HEK293 (cell line): ENCODE results near the gene PPT2.

Source experiments
- BCL11A ChIP-seq: fragments of 450-650 bp; formaldehyde crosslinking; IDR thresholded peaks from 2 replicates; pipeline ENCODE4 v1.5.1; 2016; ENCODE audit warnings: low read depth, missing biosample characterization, missing genetic modification characterization
- BCL11B ChIP-seq: fragments of 450-650 bp; formaldehyde crosslinking; IDR thresholded peaks from 2 replicates; pipeline ENCODE4 v1.5.1; 2016; ENCODE audit warnings: low read depth, missing biosample characterization, missing genetic modification characterization
- GLI4 ChIP-seq: fragments of 450-650 bp; formaldehyde crosslinking; IDR thresholded peaks from 2 replicates; pipeline ENCODE4 v1.5.1; 2016; ENCODE audit warnings: missing biosample characterization, missing genetic modification characterization
- HOXD13 ChIP-seq: sonication (generic); formaldehyde crosslinking; IDR thresholded peaks from 2 replicates; pipeline ENCODE4 v1.8.0; 2022; ENCODE audit warnings: missing genetic modification reagents, borderline replicate concordance
- IKZF3 ChIP-seq: fragments of 450-650 bp; IDR thresholded peaks from 2 replicates; pipeline ENCODE4 v1.5.0; 2018; ENCODE audit warnings: missing biosample characterization, mild to moderate bottlenecking, missing genetic modification characterization, moderate library complexity
- KLF9 ChIP-seq: fragments of 450-650 bp; formaldehyde crosslinking; IDR thresholded peaks from 2 replicates; pipeline ENCODE4 v1.5.1; 2016; ENCODE audit warnings: missing biosample characterization, missing genetic modification characterization, low read depth
- SCRT2 ChIP-seq: fragments of 450-650 bp; formaldehyde crosslinking; IDR thresholded peaks from 2 replicates; pipeline ENCODE4 v1.5.1; 2016; ENCODE audit warnings: missing biosample characterization, missing genetic modification characterization
- SP7 ChIP-seq: fragments of 450-650 bp; formaldehyde crosslinking; IDR thresholded peaks from 2 replicates; pipeline ENCODE4 v1.5.1; 2016; ENCODE audit warnings: missing biosample characterization, missing genetic modification characterization
- ZBTB10 ChIP-seq: fragments of 450-650 bp; formaldehyde crosslinking; IDR thresholded peaks from 2 replicates; pipeline ENCODE4 v1.5.1; 2016; ENCODE audit warnings: missing biosample characterization, missing genetic modification characterization
- ZBTB17 ChIP-seq: fragments of 450-650 bp; formaldehyde crosslinking; IDR thresholded peaks from 2 replicates; pipeline ENCODE4 v1.5.1; 2016; ENCODE audit warnings: missing biosample characterization, missing genetic modification characterization
- ZBTB20 ChIP-seq: fragments of 450-650 bp; formaldehyde crosslinking; IDR thresholded peaks from 2 replicates; pipeline ENCODE4 v1.5.1; 2016; ENCODE audit warnings: missing biosample characterization, missing genetic modification characterization
- ZBTB7A ChIP-seq: fragments of 450-650 bp; formaldehyde crosslinking; IDR thresholded peaks from 2 replicates; pipeline ENCODE4 v1.5.1; 2016; ENCODE audit warnings: low read depth, missing biosample characterization, missing genetic modification characterization
- ZFP69B ChIP-seq: fragments of 450-650 bp; formaldehyde crosslinking; IDR thresholded peaks from 2 replicates; pipeline ENCODE4 v1.5.1; 2016; ENCODE audit warnings: missing biosample characterization, missing genetic modification characterization
- ZIC2 ChIP-seq: fragments of 450-650 bp; formaldehyde crosslinking; IDR thresholded peaks from 2 replicates; pipeline ENCODE4 v1.5.1; 2016; ENCODE audit warnings: missing biosample characterization, missing genetic modification characterization
- ZNF121 ChIP-seq: fragments of 450-650 bp; formaldehyde crosslinking; IDR thresholded peaks from 2 replicates; pipeline ENCODE4 v1.5.1; 2016; ENCODE audit warnings: missing biosample characterization, missing genetic modification characterization
- ZNF24 ChIP-seq: fragments of 450-650 bp; formaldehyde crosslinking; IDR thresholded peaks from 2 replicates; pipeline ENCODE4 v1.5.1; 2016; ENCODE audit warnings: missing biosample characterization, missing genetic modification characterization
- ZNF624 ChIP-seq: fragments of 450-650 bp; formaldehyde crosslinking; IDR thresholded peaks from 2 replicates; pipeline ENCODE4 v1.5.1; 2017; ENCODE audit warnings: missing biosample characterization, missing genetic modification characterization
- ZNF639 ChIP-seq: fragments of 450-650 bp; formaldehyde crosslinking; IDR thresholded peaks from 2 replicates; pipeline ENCODE4 v1.5.1; 2016; ENCODE audit warnings: missing biosample characterization, missing genetic modification characterization
- ZNF645 ChIP-seq: fragments of 450-650 bp; formaldehyde crosslinking; IDR thresholded peaks from 2 replicates; pipeline ENCODE4; 2016; ENCODE audit warnings: missing biosample characterization, missing genetic modification characterization
- ZNF677 ChIP-seq: fragments of 450-650 bp; IDR thresholded peaks from 2 replicates; pipeline ENCODE4 v1.5.0; 2018; ENCODE audit warnings: missing biosample characterization, mild to moderate bottlenecking, missing genetic modification characterization, moderate library complexity
- ZNF768 ChIP-seq: fragments of 450-650 bp; formaldehyde crosslinking; IDR thresholded peaks from 2 replicates; pipeline ENCODE4 v1.5.1; 2018; ENCODE audit warnings: missing biosample characterization, mild to moderate bottlenecking, missing genetic modification characterization
- ZSCAN18 ChIP-seq: fragments of 450-650 bp; formaldehyde crosslinking; IDR thresholded peaks from 2 replicates; pipeline ENCODE4 v1.5.1; 2016; ENCODE audit warnings: missing biosample characterization, missing genetic modification characterization
- ZSCAN23 ChIP-seq: fragments of 450-650 bp; formaldehyde crosslinking; IDR thresholded peaks from 2 replicates; pipeline ENCODE4 v1.5.1; 2016; ENCODE audit warnings: missing biosample characterization, missing genetic modification characterization
- ZSCAN30 ChIP-seq: fragments of 450-650 bp; IDR thresholded peaks from 2 replicates; pipeline ENCODE4 v1.5.1; 2018; ENCODE audit warnings: missing biosample characterization, mild to moderate bottlenecking, missing genetic modification characterization, moderate library complexity
- TF ChIP-seq, protein P1 (sequence below): fragments of 450-650 bp; formaldehyde crosslinking; IDR thresholded peaks from 2 replicates; pipeline ENCODE4 v1.5.1; 2016; ENCODE audit warnings: missing biosample characterization, missing genetic modification characterization
- TF ChIP-seq, protein P2 (sequence below): fragments of 450-650 bp; formaldehyde crosslinking; IDR thresholded peaks from 2 replicates; pipeline ENCODE4 v1.5.1; 2016; ENCODE audit warnings: missing biosample characterization, missing genetic modification characterization

PPT2 gene

GRCh38 chr6:32190054-32190851 lies 36.3 kb downstream of the PPT2 start, which contains the start of gene PBX2 (continued):
- TF ChIP-seq BCL11B (tag by site-specific recombination) = peak; percentile 25; the same call in 1 of the 2 replicates
- peak; percentile 91 for TF ChIP-seq ZBTB10 (tag by site-specific recombination)
- no peak for TF ChIP-seq ZSCAN18 (tag by site-specific recombination)
- TF ChIP-seq ZBTB7A = peak; percentile 73; the same call in 1 of the 2 replicates
- TF ChIP-seq, protein P1, sequence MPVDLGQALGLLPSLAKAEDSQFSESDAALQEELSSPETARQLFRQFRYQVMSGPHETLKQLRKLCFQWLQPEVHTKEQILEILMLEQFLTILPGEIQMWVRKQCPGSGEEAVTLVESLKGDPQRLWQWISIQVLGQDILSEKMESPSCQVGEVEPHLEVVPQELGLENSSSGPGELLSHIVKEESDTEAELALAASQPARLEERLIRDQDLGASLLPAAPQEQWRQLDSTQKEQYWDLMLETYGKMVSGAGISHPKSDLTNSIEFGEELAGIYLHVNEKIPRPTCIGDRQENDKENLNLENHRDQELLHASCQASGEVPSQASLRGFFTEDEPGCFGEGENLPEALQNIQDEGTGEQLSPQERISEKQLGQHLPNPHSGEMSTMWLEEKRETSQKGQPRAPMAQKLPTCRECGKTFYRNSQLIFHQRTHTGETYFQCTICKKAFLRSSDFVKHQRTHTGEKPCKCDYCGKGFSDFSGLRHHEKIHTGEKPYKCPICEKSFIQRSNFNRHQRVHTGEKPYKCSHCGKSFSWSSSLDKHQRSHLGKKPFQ = no peak
- no peak for TF ChIP-seq SCRT2 (tag by site-specific recombination)
- TF ChIP-seq ZSCAN23 (tag by site-specific recombination) = no peak
- no peak for TF ChIP-seq ZNF121 (tag by site-specific recombination)
- TF ChIP-seq GLI4 (tag by site-specific recombination) = no peak; the same call in 1 of the 2 replicates
- no peak for TF ChIP-seq ZNF624 (tag by site-specific recombination)
- no peak for TF ChIP-seq ZNF645 (tag by site-specific recombination)
- peak; percentile 87 for TF ChIP-seq KLF9 (tag by site-specific recombination)
- TF ChIP-seq ZBTB20 (tag by site-specific recombination) = no peak
- peak; percentile 77 for TF ChIP-seq BCL11A (tag by site-specific recombination)
- peak; percentile 77; the same call in 1 of the 2 replicates for TF ChIP-seq ZNF639 (tag by site-specific recombination)
- TF ChIP-seq, protein P2, sequence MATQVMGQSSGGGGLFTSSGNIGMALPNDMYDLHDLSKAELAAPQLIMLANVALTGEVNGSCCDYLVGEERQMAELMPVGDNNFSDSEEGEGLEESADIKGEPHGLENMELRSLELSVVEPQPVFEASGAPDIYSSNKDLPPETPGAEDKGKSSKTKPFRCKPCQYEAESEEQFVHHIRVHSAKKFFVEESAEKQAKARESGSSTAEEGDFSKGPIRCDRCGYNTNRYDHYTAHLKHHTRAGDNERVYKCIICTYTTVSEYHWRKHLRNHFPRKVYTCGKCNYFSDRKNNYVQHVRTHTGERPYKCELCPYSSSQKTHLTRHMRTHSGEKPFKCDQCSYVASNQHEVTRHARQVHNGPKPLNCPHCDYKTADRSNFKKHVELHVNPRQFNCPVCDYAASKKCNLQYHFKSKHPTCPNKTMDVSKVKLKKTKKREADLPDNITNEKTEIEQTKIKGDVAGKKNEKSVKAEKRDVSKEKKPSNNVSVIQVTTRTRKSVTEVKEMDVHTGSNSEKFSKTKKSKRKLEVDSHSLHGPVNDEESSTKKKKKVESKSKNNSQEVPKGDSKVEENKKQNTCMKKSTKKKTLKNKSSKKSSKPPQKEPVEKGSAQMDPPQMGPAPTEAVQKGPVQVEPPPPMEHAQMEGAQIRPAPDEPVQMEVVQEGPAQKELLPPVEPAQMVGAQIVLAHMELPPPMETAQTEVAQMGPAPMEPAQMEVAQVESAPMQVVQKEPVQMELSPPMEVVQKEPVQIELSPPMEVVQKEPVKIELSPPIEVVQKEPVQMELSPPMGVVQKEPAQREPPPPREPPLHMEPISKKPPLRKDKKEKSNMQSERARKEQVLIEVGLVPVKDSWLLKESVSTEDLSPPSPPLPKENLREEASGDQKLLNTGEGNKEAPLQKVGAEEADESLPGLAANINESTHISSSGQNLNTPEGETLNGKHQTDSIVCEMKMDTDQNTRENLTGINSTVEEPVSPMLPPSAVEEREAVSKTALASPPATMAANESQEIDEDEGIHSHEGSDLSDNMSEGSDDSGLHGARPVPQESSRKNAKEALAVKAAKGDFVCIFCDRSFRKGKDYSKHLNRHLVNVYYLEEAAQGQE (tag by site-specific recombination) = peak; percentile 53; the same call in 1 of the 2 replicates
- TF ChIP-seq SP7 (tag by site-specific recombination) = peak; percentile 80
- 0 out of 2 replicates have a peak, but pooled peaks have one; percentile 40 for TF ChIP-seq ZNF24 (tag by site-specific recombination)
- peak; percentile 91 for TF ChIP-seq ZIC2 (tag by site-specific recombination)
- 0 out of 2 replicates have a peak, but pooled peaks have one; percentile 56 for TF ChIP-seq HOXD13
- TF ChIP-seq ZNF768 = no peak
- peak; percentile 56; the same call in 1 of the 2 replicates for TF ChIP-seq ZFP69B (tag by site-specific recombination)
- peak; percentile 74 for TF ChIP-seq ZBTB17 (tag by site-specific recombination)
- no peak for TF ChIP-seq ZNF677 (tag by site-specific recombination)
- peak; percentile 87 for TF ChIP-seq IKZF3 (tag by site-specific recombination)
- TF ChIP-seq ZSCAN30 (tag by site-specific recombination) = no peak
